Bronchial epithelial cell (primary cell): ENCODE results near the gene QSOX1. TPM values are rescaled to one million over a fixed set of nuclear protein-coding genes. Genes with fewer than 3 reads are reported as not detected.

Source experiments
- DNase-seq: peaks from one replicate; pipeline ENCODE4 v3.0.0-alpha.2; 2010; ENCODE audit warnings: low read depth
- FAIRE-seq: peaks from 2 replicates; lab custom pipeline; 2011; peaks lifted over from hg19 to GRCh38; lab: Jason Lieb, UNC
- H3K27me3 ChIP-seq: 2 replicates; pipeline ENCODE4 v1.5.1; 2011; ENCODE audit warnings: low read length; ENCODE audit not compliant: control insufficient read depth, insufficient read depth
- H3K36me3 ChIP-seq: 2 replicates; pipeline ENCODE4 v1.5.1; 2011; ENCODE audit warnings: low read length; ENCODE audit not compliant: control insufficient read depth, insufficient read depth
- H3K4me3 ChIP-seq: 2 replicates; pipeline ENCODE4 v1.5.1; 2011; ENCODE audit warnings: mild to moderate bottlenecking, low read depth, low read length, control low read depth
- CTCF ChIP-seq: IDR thresholded peaks from 2 replicates; pipeline ENCODE4 v1.5.1; 2011; ENCODE audit warnings: mild to moderate bottlenecking, moderate library complexity, low read length, control low read depth, inconsistent platforms; ENCODE audit not compliant: insufficient read depth, severe bottlenecking
- total RNA-seq: library from RNA; depleted of rRNA; stranded (reverse); fragments of >200 nt; gene quantifications from 2 replicates; pipeline ENCODE4 v1.2.1, GENCODE V29; 2014

QSOX1 gene
- total RNA-seq, 1 donor from 2014 or later: 134 TPM

DNA sequence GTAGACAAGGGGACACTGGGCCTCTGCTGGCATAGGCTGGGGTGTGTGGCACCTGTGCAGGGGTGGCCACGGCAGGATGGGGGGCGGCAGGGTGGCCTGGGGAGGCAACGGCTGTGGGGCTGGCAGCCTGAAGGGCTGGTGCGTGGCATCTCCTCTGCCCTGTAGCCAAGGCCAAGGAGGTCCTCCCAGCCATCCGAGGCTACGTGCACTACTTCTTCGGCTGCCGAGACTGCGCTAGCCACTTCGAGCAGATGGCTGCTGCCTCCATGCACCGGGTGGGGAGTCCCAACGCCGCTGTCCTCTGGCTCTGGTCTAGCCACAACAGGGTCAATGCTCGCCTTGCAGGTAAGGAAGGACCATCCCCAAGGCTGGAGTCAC is 39.4 kb downstream of the QSOX1 start:
- Histone ChIP-seq H3K36me3 (peaks cover 54% of the 10 kb centered on the region), H3K4me3 (no peak overlapping the region), H3K27me3 (no peaks in the 10 kb centered on the region)
- no peak for FAIRE-seq
- TF ChIP-seq CTCF: no peak
- no peak for DNase-seq

DNA sequence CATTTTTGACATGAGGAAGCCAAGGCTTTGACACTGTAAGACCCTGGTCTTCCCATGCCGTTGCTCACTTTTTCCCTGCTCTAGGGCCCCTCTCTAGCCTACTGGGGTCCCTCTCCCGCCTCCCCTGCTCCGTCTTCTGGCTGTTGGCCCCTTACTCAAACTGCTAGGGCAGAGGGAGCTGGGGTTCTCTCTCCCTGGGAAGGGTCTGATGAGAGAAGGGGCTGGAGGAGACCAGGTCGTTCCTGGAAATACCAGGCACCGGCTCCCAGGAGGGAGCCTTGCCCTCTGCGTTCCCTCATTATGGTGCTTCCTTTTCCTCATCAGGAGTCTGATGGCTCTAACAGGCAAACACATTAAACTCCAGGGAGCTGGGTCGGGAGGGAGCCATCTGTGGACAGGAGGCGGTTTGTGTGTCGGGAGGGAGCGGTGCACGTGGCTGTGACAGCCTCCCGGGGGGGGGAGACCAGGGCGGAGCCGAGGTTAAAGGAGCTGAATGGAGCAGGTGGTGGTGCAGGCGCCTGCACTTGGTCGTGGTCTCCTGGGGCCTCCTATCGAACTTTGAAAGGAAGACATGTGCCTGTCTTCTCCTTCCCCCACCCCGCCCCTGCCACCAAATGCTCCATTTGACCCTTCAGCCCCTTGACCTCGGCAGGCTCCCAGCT is 40.0 kb downstream of the QSOX1 start:
- Histone ChIP-seq H3K4me3 (no peak overlapping the region), H3K36me3 (peaks cover 53% of the 10 kb centered on the region), H3K27me3 (no peaks in the 10 kb centered on the region)
- no peak for DNase-seq
- no peak for FAIRE-seq
- TF ChIP-seq CTCF: no peak

GRCh38 chr1:180195401-180195800 is 40.7 kb downstream of the QSOX1 start:
- H3K36me3 ChIP-seq: peaks cover 46% of the 10 kb centered on the region
- no peak for TF ChIP-seq CTCF
- no peaks in the 10 kb centered on the region for H3K27me3 ChIP-seq
- H3K4me3 ChIP-seq: no peak overlapping the region
- DNase-seq (no peak), FAIRE-seq (no peak)

DNA sequence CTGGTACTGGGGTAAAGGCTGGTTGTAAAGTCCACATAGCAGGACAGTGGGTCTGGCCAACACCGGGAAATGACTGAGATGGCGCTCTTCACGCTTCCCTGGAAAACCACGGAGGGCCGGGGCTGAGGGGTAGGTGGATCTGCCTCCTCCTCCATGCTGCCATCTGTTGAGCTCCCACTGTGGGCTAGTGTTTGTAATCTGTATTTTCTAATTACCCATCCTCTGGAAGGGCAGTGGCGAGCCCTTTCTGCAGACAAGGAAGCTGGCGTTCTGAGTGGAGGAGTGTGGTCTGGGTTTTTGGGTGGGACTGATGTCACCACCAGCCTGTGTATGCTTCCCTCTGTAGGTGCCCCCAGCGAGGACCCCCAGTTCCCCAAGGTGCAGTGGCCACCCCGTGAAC is 41.2 kb downstream of the QSOX1 start:
- Histone ChIP-seq H3K36me3 (peaks cover 42% of the 10 kb centered on the region), H3K4me3 (no peak overlapping the region), H3K27me3 (no peaks in the 10 kb centered on the region)
- FAIRE-seq (no peak), DNase-seq (no peak)
- no peak for TF ChIP-seq CTCF

- FAIRE-seq: no peak
- DNase-seq: no peak
- peaks cover 37% of the 10 kb centered on the region for H3K36me3 ChIP-seq
- H3K4me3 ChIP-seq: no peak overlapping the region
- no peaks in the 10 kb centered on the region for H3K27me3 ChIP-seq
- no peak for TF ChIP-seq CTCF
Measured at GRCh38 chr1:180196436-180197003, 41.9 kb downstream of the QSOX1 start.

DNA sequence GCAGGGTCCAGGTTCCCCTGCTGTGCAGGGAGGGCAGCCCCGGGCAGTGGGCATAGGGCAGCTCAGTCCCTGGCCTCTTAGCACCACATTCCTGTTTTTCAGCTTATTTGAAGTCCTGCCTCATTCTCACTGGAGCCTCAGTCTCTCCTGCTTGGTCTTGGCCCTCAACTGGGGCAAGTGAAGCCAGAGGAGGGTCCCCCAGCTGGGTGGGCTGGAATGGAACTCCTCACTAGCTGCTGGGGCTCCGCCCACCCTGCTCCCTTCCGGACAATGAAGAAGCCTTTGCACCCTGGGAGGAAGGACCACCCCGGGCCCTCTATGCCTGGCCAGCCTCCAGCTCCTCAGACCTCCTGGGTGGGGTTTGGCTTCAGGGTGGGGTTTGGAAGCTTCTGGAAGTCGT is 42.6 kb downstream of the QSOX1 start:
- FAIRE-seq (no peak), DNase-seq (no peak)
- no peak for TF ChIP-seq CTCF
- Histone ChIP-seq H3K4me3 (no peak overlapping the region), H3K36me3 (peaks cover 33% of the 10 kb centered on the region), H3K27me3 (no peaks in the 10 kb centered on the region)
